A673 (cell line): Measurements from ENCODE around the gene BACH1.

Source experiments
- EZH2 ChIP-seq: fragments of 200-600 bp; sonication (generic); IDR thresholded peaks from 2 replicates; pipeline ENCODE4 v1.6.1; 2017; ENCODE audit warnings: borderline replicate concordance, low read depth, mild to moderate bottlenecking, mixed read lengths, antibody characterized with exemption, low read length; ENCODE audit not compliant: poor library complexity, severe bottlenecking
- TF ChIP-seq, protein P1 (sequence below): fragments of 300-800, 200-600 bp; sonication (generic); conservative IDR thresholded peaks from 2 replicates; pipeline ENCODE4 v1.5.1; 2017; ENCODE audit warnings: low read depth, mild to moderate bottlenecking, antibody characterized with exemption, low read length, moderate library complexity, mixed read lengths

DNA sequence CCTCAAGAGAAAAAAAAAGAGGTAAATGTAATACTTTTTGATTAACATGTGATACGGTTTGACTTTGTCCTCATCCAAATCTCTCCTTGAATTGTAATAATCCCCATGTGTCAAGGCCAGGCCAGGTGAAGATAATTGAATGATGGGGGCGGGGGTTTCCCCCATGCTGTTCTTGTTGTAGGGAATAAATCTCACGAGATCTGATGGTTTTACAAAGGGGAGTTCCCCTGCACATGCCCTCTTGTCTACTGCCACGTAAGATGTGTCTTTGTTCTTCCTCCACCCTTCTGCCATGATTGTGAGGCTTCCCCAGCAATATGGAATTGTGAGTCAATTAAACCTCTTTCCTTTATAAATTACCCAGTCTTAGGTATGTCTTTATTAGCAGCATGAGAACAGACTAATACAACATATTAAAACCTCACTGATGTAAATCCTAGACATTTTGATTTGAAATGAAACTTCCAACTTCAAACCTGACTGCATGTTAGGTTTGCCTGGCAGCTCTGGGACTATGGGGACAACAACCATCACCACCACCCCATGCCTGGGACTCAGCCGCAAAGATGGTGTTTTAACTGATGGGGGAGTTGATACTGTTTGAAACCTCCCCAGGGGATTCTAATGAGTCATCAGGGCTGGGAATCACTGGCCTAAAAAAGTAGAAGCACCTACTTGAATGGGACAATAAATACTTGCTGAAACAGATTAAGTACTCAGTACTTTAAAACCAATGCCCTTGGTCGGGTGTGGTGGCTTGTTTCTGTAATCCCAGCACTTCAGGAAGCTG lies 32.8 kb upstream of the BACH1 start:
- TF ChIP-seq, protein P1, sequence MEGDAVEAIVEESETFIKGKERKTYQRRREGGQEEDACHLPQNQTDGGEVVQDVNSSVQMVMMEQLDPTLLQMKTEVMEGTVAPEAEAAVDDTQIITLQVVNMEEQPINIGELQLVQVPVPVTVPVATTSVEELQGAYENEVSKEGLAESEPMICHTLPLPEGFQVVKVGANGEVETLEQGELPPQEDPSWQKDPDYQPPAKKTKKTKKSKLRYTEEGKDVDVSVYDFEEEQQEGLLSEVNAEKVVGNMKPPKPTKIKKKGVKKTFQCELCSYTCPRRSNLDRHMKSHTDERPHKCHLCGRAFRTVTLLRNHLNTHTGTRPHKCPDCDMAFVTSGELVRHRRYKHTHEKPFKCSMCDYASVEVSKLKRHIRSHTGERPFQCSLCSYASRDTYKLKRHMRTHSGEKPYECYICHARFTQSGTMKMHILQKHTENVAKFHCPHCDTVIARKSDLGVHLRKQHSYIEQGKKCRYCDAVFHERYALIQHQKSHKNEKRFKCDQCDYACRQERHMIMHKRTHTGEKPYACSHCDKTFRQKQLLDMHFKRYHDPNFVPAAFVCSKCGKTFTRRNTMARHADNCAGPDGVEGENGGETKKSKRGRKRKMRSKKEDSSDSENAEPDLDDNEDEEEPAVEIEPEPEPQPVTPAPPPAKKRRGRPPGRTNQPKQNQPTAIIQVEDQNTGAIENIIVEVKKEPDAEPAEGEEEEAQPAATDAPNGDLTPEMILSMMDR = no peak
- TF ChIP-seq EZH2 = no peak
